Measurements from ENCODE around the gene MRPS18B.

GRCh38 chr6:30600451-30600961, 17.1 kb upstream of the MRPS18B start:
- no peak for TF ChIP-seq CTCF (IDR thresholded peaks at IDR 0.05)
- no peak for TF ChIP-seq REST (IDR thresholded peaks at IDR 0.05; ENCODE audit: insufficient read depth in 1 of 2, low read depth in 2 of 2, low read length in 1 of 2)
- TF ChIP-seq POLR2AphosphoS5 (IDR thresholded peaks at IDR 0.05; ENCODE audit: low read depth, low read length), result no peak; the same call in none of the 2 replicates
- no peak for TF ChIP-seq SIN3A (IDR thresholded peaks at IDR 0.05; ENCODE audit: borderline replicate concordance, insufficient read depth, low read depth, low read length)
- no peak for TF ChIP-seq TCF7L2 (IDR thresholded peaks at IDR 0.05; ENCODE audit: low read depth, low read length)
